ENCODE results near the gene TNS4. TPM values are rescaled to one million over a fixed set of nuclear protein-coding genes. Genes with fewer than 3 reads are reported as not detected.

The TNS4 gene
- polyA plus RNA-seq, 2 of the 4 experiments (the other 2 are of a cell fraction) = 24.2 to 73.5 TPM

DNA sequence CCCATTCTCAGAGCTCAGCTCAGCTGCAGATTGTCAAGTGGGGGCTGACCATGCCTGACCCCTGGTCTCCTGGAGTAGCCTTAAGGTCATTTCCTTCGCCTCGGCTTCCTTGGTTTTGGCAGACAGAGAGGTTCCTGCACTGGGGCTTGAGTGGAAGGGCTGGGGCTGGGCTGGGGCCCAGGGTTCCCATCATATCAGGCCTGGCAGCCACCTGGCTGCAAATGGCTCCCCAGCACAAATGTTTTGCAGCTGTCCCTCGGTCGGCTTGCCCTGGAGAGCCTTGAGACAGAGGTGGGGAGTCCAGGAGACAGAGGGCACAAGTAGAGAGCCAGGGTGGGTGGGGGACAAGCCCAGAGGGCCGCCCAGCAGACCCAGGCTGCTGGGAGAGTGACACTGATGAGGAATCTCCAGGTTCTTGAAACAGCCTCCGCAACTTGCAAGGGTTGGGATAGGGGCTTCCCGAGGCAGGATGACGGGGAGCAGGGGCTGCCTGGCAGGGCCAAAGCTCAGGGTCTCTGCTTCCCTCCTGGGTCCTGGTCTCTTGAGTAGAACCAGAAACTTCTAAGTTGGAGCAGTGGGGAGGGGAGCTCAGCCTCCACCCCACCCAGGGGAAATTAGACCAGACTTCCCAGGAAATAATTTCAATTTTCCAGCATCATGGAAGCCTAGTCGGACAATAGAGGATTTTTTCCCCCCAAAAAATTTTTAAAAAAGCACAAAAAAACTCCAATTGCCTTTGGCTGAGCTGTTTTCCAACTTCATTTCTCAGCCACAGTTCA lies 38.9 kb downstream of the TNS4 start (continued):
- TF ChIP-seq E2F6 (IDR thresholded peaks at IDR 0.05; ENCODE audit: borderline replicate concordance, low read depth) (no peak), BCL3 (IDR thresholded peaks at IDR 0.05) (peak; percentile 55; the same call in 1 of the 3 replicates), HDAC2 (IDR thresholded peaks at IDR 0.05) (no peak), JUN (IDR thresholded peaks at IDR 0.05) (peak; percentile 5 to 42; a peak in 3 of 5 replicates), HOXB5 (CRISPR knock-in tag; IDR thresholded peaks at IDR 0.05) (0 out of 2 replicates have a peak, but pooled peaks have one; percentile 51)

GRCh38 chr17:40461732-40462342 lies 39.6 kb downstream of the TNS4 start:
- no peak for FAIRE-seq

More at GRCh38 chr17:40461732-40462342, 39.6 kb downstream of the TNS4 start:
- WGBS (ENCODE audit: missing lambda C conversion rate) = 69% methylated on average over 12 of the region's 12 CpGs
- Histone ChIP-seq H3K9me3 (no peaks in the 10 kb centered on the region), H3K4me2 (peak overlapping the region; percentile 62), H3K27ac (peak overlapping the region; percentile 71 to 90), H3K4me3 (no peak overlapping the region), H3K4me1 (peaks cover 72% of the 10 kb centered on the region)
- peak; percentile 2 to 6; a peak in 4 of 6 replicates for ATAC-seq
- TF ChIP-seq HOXA7 (CRISPR knock-in tag; IDR thresholded peaks at IDR 0.05) = peak; percentile 22; the same call in 1 of the 2 replicates
- no peak for TF ChIP-seq KDM1A (IDR thresholded peaks at IDR 0.05; ENCODE audit: low read depth)
- no peak for TF ChIP-seq HDAC2 (IDR thresholded peaks at IDR 0.05)
- 0 out of 5 replicates have a peak, but pooled peaks of 1 of the 2 experiments have one; percentile 19 for TF ChIP-seq EP300 (IDR thresholded peaks at IDR 0.05)
- TF ChIP-seq POLR2AphosphoS2 (conservative IDR thresholded peaks at IDR 0.05; ENCODE audit: low read length) = peak; percentile 88; the same call in 1 of the 2 replicates
- TF ChIP-seq MAFK (IDR thresholded peaks at IDR 0.05; ENCODE audit: partially characterized antibody) = no peak
- peak; percentile 21 for TF ChIP-seq RARB (CRISPR knock-in tag; IDR thresholded peaks at IDR 0.05)
- TF ChIP-seq EHF (CRISPR knock-in tag; IDR thresholded peaks at IDR 0.05) = peak; percentile 41; the same call in 1 of the 2 replicates
- peak; percentile 11; the same call in 1 of the 2 replicates for TF ChIP-seq MAX (IDR thresholded peaks at IDR 0.05)
- no peak for TF ChIP-seq CTCF (IDR thresholded peaks at IDR 0.05)
- no peak for TF ChIP-seq NPAS2 (CRISPR knock-in tag; IDR thresholded peaks at IDR 0.05; ENCODE audit: borderline replicate concordance)
- TF ChIP-seq POLR2A (IDR thresholded peaks at IDR 0.05; ENCODE audit: low read length) = 0 out of 2 replicates have a peak, but pooled peaks have one; percentile 4
- TF ChIP-seq ZNF302 (CRISPR knock-in tag; IDR thresholded peaks at IDR 0.05) = no peak
- TF ChIP-seq PBX3 (IDR thresholded peaks at IDR 0.05) = peak; percentile 59
- TF ChIP-seq HOXB5 (CRISPR knock-in tag; IDR thresholded peaks at IDR 0.05) = no peak; the same call in 1 of the 2 replicates
- no peak for TF ChIP-seq ZSCAN20 (CRISPR knock-in tag; IDR thresholded peaks at IDR 0.05)
- TF ChIP-seq MYC (IDR thresholded peaks at IDR 0.05; ENCODE audit: borderline replicate concordance, low read length) = no peak
- TF ChIP-seq HEYL (CRISPR knock-in tag; IDR thresholded peaks at IDR 0.05) = no peak
- TF ChIP-seq E2F6 (IDR thresholded peaks at IDR 0.05; ENCODE audit: borderline replicate concordance, low read depth) = peak; percentile 6; the same call in 1 of the 2 replicates
- CTCF ChIA-PET = interaction anchor here (1.2 to 37.5 kb wide), 7 partner anchors 12 to 69 kb away, joined by 3 to 822 read pairs (median 25); partner anchors contain the start of gene IGFBP4
- DNase-seq (ENCODE audit: low read depth in 1 of 2, low spot score in 1 of 2) = peak in 1 of 2 experiments; percentile 66
- POLR2A ChIA-PET = interaction anchor here (0.5 to 12.0 kb wide), 15 partner anchors 10 to 349 kb away, joined by 3 to 177 read pairs (median 6); partner anchors contain the start of gene IGFBP4
